ENCODE data around the gene SBF2. TPM values are rescaled to one million over a fixed set of nuclear protein-coding genes. Genes with fewer than 3 reads are reported as not detected.
"Not testable (repeated sequence)": the region's sequence is repeated elsewhere in the genome, so short reads cannot be mapped to it uniquely, and the experiment has no call there.

SBF2 gene
- total and polyA plus RNA-seq, 4 experiments from 2014 or later: 0.50 to 15.4 (median 10.2) TPM

DNA sequence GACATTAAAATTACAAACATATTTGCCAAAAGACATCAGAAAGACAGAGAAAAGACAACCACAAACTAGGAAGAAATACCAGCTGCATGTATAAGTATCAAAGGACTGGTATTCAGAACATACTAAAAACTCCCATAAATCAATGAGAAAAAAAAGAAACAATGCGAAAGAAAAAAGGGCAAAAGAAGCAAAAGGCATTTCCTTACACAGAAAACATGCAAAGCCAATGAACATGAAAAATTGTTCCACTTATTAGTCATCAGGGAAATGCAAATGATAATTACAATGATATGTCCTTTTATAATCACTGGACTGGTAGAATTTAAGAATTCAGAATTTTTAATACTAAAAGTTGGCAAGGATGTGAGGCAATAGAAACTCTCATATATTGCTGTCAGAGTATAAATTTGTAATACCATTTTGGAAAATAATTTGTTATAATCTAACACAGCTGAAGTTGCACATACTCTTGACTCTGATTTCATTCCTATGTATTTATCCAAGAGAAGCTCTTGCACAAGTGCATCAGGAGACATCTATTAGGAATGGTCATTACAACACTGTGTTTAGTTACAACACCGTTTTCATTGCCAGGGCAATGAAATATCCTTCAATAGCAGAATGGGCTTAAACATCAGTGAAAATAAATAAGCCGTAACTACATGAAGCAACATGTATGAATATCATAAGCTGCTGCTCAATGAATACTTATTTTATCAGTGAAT is 350.5 kb downstream of the SBF2 start:
- H3K9me3 ChIP-seq (ENCODE audit: control insufficient read depth in 1 of 2, low read length in 2 of 2): no peaks in the 10 kb centered on the region
- no peak overlapping the region for H3K27ac ChIP-seq (ENCODE audit: low read depth, low read length)
- Mint-ChIP-seq H3K4me1 (peaks cover 0 to 3% (median 0%) of the 10 kb centered on the region in 4 donors), H3K4me3 (no peak overlapping the region), H3K27ac (no peak overlapping the region), H3K36me3 (peaks cover 4 to 18% of the 10 kb centered on the region in 2 donors), H3K27me3 (no peaks in the 10 kb centered on the region), H3K9me3 (peaks cover 0 to 12% (median 4%) of the 10 kb centered on the region in 8 donors)
- CTCF ChIA-PET (ENCODE audit: partially characterized antibody): no interaction called here
- H3K27me3 ChIP-seq (ENCODE audit: insufficient read depth, low read length): no peaks in the 10 kb centered on the region
- DNase-seq: no peak
- no peaks in the 10 kb centered on the region for H3K4me1 ChIP-seq (ENCODE audit: insufficient read depth, low read length)
- no peak overlapping the region for H3K4me3 ChIP-seq (ENCODE audit: low read length in 2 of 2)
- no peaks in the 10 kb centered on the region for H3K36me3 ChIP-seq (ENCODE audit: insufficient read depth, low read length)
- POLR2A ChIA-PET (ENCODE audit: partially characterized antibody): no interaction called here
- intact Hi-C loops (cut with micrococcal nuclease): no loop called here

DNA sequence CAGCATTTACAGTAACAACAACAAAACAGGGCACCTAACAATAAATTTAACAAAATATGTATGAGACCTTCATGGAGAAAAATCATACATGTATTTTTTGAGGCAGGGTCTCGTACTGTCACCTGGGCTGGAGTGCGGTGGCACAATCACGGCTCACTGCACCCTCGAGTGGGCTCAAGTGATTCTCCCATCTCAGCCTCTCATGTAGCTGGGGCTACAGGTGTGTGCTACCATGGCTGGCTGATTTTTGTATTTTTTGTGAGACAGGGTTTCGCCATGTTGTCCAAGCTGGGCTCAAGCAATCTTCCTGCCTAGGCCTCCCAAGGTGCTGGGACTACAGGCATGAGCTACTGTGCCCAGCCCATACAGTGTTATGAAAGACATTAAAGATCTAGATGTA is 352.0 kb downstream of the SBF2 start:
- no peaks in the 10 kb centered on the region for H3K27me3 Mint-ChIP-seq
- H3K4me3 Mint-ChIP-seq: no peak overlapping the region
- H3K4me3 ChIP-seq (ENCODE audit: low read length in 2 of 2): no peak overlapping the region
- POLR2A ChIA-PET (ENCODE audit: partially characterized antibody): no interaction called here
- no peak for DNase-seq
- CTCF ChIA-PET (ENCODE audit: partially characterized antibody): no interaction called here
- H3K9me3 ChIP-seq (ENCODE audit: control insufficient read depth in 1 of 2, low read length in 2 of 2): no peaks in the 10 kb centered on the region
- H3K36me3 ChIP-seq (ENCODE audit: insufficient read depth, low read length): no peaks in the 10 kb centered on the region
- intact Hi-C loops (cut with micrococcal nuclease): no loop called here
- no peak overlapping the region for H3K27ac ChIP-seq (ENCODE audit: low read depth, low read length)
- no peak overlapping the region for H3K27ac Mint-ChIP-seq
- peaks cover 4 to 14% of the 10 kb centered on the region in 2 donors for H3K36me3 Mint-ChIP-seq
- H3K9me3 Mint-ChIP-seq: peaks cover 0 to 12% (median 4%) of the 10 kb centered on the region in 8 donors
- no peaks in the 10 kb centered on the region for H3K4me1 Mint-ChIP-seq
- no peaks in the 10 kb centered on the region for H3K4me1 ChIP-seq (ENCODE audit: insufficient read depth, low read length)
- no peaks in the 10 kb centered on the region for H3K27me3 ChIP-seq (ENCODE audit: insufficient read depth, low read length)

DNA sequence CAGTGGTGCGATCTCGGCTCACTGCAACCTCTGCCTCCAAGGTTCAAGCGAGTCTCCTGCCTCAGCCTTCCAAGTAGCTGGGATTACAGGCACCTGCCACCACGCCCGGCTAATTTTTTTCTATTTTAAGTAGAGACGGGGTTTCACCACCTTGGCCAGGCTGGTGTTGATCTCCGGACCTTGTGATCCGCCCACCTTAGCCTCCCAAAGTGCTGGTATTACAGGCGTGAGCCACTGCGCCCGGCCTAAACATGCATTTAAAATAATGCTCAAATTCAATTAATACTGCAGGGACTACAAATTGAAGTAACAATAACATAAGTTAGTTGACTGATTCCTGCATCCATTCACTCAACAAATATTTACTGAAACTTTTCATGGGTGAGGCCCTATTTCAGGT is 354.9 kb downstream of the SBF2 start:
- H3K27me3 Mint-ChIP-seq; H3K4me3 Mint-ChIP-seq; H3K27me3 ChIP-seq (ENCODE audit: insufficient read depth, low read length); CTCF ChIA-PET (ENCODE audit: partially characterized antibody); DNase-seq; H3K4me1 Mint-ChIP-seq; H3K27ac Mint-ChIP-seq; H3K4me3 ChIP-seq (ENCODE audit: low read length in 2 of 2); H3K27ac ChIP-seq (ENCODE audit: low read depth, low read length); POLR2A ChIA-PET (ENCODE audit: partially characterized antibody); H3K4me1 ChIP-seq (ENCODE audit: insufficient read depth, low read length); H3K36me3 ChIP-seq (ENCODE audit: insufficient read depth, low read length); intact Hi-C loops (cut with micrococcal nuclease); H3K9me3 ChIP-seq (ENCODE audit: control insufficient read depth in 1 of 2, low read length in 2 of 2): not testable (repeated sequence)
- H3K9me3 Mint-ChIP-seq: peaks cover 0 to 12% (median 8%) of the 10 kb centered on the region in 8 donors
- peaks cover 10% of the 10 kb centered on the region in 2 donors for H3K36me3 Mint-ChIP-seq

DNA sequence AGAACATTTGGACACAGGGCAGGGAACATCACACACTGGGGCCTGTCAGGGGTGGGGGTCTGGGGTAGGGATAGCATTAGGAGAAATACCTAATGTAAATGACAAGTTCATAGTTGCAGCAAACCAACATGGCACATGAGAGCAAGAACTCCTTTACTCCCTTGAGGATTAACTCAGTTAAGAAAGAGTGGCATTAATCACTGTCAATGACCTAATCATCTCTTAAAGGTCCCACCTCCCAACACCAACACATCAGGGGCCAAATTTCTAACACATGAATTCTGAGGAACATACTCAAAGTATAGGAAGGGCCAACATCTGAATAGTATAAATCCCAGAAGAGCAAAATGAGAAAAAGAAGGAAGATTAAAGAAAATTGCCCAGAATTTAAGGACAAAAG is 357.3 kb downstream of the SBF2 start:
- no peak overlapping the region for H3K4me3 ChIP-seq (ENCODE audit: low read length in 2 of 2)
- H3K4me1 ChIP-seq (ENCODE audit: insufficient read depth, low read length): no peaks in the 10 kb centered on the region
- POLR2A ChIA-PET (ENCODE audit: partially characterized antibody): no interaction called here
- no peak overlapping the region for H3K27ac ChIP-seq (ENCODE audit: low read depth, low read length)
- Mint-ChIP-seq H3K9me3 (peaks cover 3 to 20% (median 11%) of the 10 kb centered on the region in 8 donors), H3K4me1 (peaks cover 0 to 1% (median 0%) of the 10 kb centered on the region in 4 donors), H3K27me3 (no peaks in the 10 kb centered on the region), H3K4me3 (no peak overlapping the region), H3K27ac (no peak overlapping the region), H3K36me3 (peaks cover 24 to 25% of the 10 kb centered on the region in 2 donors)
- no peak for DNase-seq
- CTCF ChIA-PET (ENCODE audit: partially characterized antibody): no interaction called here
- H3K36me3 ChIP-seq (ENCODE audit: insufficient read depth, low read length): no peaks in the 10 kb centered on the region
- no peaks in the 10 kb centered on the region for H3K9me3 ChIP-seq (ENCODE audit: control insufficient read depth in 1 of 2, low read length in 2 of 2)
- intact Hi-C loops (cut with micrococcal nuclease): no loop called here
- no peaks in the 10 kb centered on the region for H3K27me3 ChIP-seq (ENCODE audit: insufficient read depth, low read length)

DNA sequence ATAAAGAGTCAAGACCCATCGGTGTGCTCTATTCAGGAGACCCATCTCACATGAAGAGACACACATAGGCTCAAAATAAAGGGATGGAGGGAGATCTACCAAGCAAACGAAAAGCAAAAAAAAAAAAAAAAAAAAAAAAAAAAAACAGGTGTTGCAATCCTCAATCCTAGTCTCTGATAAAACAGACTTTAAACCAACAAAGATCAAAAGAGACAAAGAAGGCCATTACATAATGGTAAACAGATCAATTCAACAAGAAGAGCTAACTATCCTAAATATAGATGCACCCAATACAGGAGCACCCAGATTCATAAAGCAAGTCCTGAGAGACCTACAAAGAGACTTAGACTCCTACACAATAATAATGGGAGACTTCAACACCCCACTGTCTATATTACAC is 361.2 kb downstream of the SBF2 start:
- H3K27me3 Mint-ChIP-seq; H3K4me1 Mint-ChIP-seq; H3K36me3 ChIP-seq (ENCODE audit: insufficient read depth, low read length); H3K4me3 ChIP-seq (ENCODE audit: low read length in 2 of 2); DNase-seq; H3K4me3 Mint-ChIP-seq; POLR2A ChIA-PET (ENCODE audit: partially characterized antibody); intact Hi-C loops (cut with micrococcal nuclease); H3K27ac ChIP-seq (ENCODE audit: low read depth, low read length); H3K27me3 ChIP-seq (ENCODE audit: insufficient read depth, low read length); H3K4me1 ChIP-seq (ENCODE audit: insufficient read depth, low read length); H3K27ac Mint-ChIP-seq; H3K9me3 ChIP-seq (ENCODE audit: control insufficient read depth in 1 of 2, low read length in 2 of 2): not testable (repeated sequence)
- Mint-ChIP-seq H3K36me3 (peaks cover 28 to 45% of the 10 kb centered on the region in 2 donors), H3K9me3 (peaks cover 3 to 22% (median 13%) of the 10 kb centered on the region in 8 donors)
- CTCF ChIA-PET (ENCODE audit: partially characterized antibody): interaction anchor here (0.7 kb wide), 1 partner anchor 8 kb away, joined by 3 read pairs; no protein-coding TSS in a partner anchor

DNA sequence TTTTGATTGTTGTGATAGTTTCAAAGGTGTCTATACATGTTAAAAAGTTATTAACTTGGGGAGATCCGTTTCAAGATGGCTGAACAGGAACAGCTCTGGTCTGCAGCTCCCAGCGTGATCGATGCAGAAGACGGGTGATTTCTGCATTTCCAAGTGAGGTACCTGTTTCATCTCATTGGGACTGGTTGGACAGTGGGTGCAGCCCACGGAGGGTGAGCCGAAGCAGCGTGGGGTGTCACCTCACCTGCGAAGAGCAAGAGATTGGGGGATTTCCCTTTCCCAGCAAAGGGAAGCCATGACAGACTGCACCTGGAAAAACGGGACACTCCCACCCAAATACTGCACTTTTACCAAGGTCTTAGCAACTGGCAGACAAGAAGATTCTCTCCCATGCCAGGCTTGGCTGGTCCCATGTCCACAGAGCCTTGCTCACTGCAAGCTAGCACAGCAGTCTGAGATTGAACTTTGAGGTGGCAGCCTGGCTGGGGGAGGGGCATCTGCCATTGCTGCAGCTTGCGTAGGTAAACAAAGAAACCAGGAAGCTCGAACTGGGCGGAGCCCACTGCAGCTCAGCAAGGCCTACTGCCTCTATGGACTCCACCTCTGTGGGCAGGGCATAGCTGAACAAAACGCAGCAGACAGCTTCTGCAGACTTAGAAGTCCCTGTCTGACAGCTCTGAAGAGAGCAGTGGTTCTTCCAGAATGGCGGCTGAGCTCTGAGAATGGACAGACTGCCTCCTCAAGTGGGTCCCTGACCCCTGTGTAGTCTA is 363.3 kb downstream of the SBF2 start:
- intact Hi-C loops (cut with micrococcal nuclease); H3K27me3 ChIP-seq (ENCODE audit: insufficient read depth, low read length); H3K4me3 Mint-ChIP-seq; H3K4me3 ChIP-seq (ENCODE audit: low read length in 2 of 2); H3K27ac ChIP-seq (ENCODE audit: low read depth, low read length); H3K4me1 ChIP-seq (ENCODE audit: insufficient read depth, low read length); H3K27me3 Mint-ChIP-seq; H3K36me3 ChIP-seq (ENCODE audit: insufficient read depth, low read length); CTCF ChIA-PET (ENCODE audit: partially characterized antibody); H3K9me3 ChIP-seq (ENCODE audit: control insufficient read depth in 1 of 2, low read length in 2 of 2); POLR2A ChIA-PET (ENCODE audit: partially characterized antibody); H3K4me1 Mint-ChIP-seq: not testable (repeated sequence)
- Mint-ChIP-seq H3K27ac (peak overlapping the region in 1 of 7 donors; percentile 32), H3K36me3 (peaks cover 25 to 45% of the 10 kb centered on the region in 2 donors), H3K9me3 (peaks cover 3 to 17% (median 9%) of the 10 kb centered on the region in 8 donors)
- peak in 1 of 5 donors; percentile 0 for DNase-seq

DNA sequence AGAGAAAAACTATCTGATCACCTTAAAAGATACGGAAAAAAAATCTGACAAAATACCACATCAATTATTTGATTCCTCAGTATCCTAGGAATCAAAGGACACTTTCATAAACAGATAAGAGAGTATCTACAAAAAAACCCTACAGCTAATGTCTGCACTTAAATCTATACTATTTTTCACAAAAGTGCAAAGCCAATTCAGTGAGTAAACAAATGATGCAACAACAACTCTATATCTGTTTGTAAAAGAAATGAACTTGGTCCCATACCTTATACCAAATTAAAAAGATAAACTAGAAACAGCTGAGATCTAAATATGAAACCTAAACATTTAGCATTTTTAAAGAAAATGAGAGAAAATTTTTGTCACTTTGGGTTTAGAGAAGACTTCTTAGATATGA is 366.3 kb downstream of the SBF2 start:
- Histone ChIP-seq H3K27ac (ENCODE audit: low read depth, low read length) (no peak overlapping the region), H3K4me1 (ENCODE audit: insufficient read depth, low read length) (no peaks in the 10 kb centered on the region), H3K4me3 (ENCODE audit: low read length in 2 of 2) (no peak overlapping the region), H3K9me3 (ENCODE audit: control insufficient read depth in 1 of 2, low read length in 2 of 2) (no peaks in the 10 kb centered on the region), H3K27me3 (ENCODE audit: insufficient read depth, low read length) (no peaks in the 10 kb centered on the region), H3K36me3 (ENCODE audit: insufficient read depth, low read length) (no peaks in the 10 kb centered on the region)
- Mint-ChIP-seq H3K4me3 (no peak overlapping the region), H3K27ac (no peak overlapping the region), H3K4me1 (peaks cover 0 to 1% (median 0%) of the 10 kb centered on the region in 4 donors), H3K9me3 (peaks cover 0 to 5% (median 3%) of the 10 kb centered on the region in 8 donors), H3K27me3 (no peaks in the 10 kb centered on the region), H3K36me3 (peaks cover 12 to 25% of the 10 kb centered on the region in 2 donors)
- CTCF ChIA-PET (ENCODE audit: partially characterized antibody): interaction anchor here (0.7 kb wide), 1 partner anchor 10 kb away, joined by 3 read pairs; no protein-coding TSS in a partner anchor
- intact Hi-C loops (cut with micrococcal nuclease): no loop called here
- POLR2A ChIA-PET (ENCODE audit: partially characterized antibody): no interaction called here
- no peak for DNase-seq
